Fibroblast of the conjunctiva (primary cell): Measurements from ENCODE around the gene SLC25A28.
"Not testable (repeated sequence)": the region's sequence is repeated elsewhere in the genome, so short reads cannot be mapped to it uniquely, and the experiment has no call there.

Experiments
- DNase-seq: peaks from one replicate; pipeline ENCODE4 v3.0.0-alpha.2; 2010; ENCODE audit warnings: low read depth

The SLC25A28 gene

DNA sequence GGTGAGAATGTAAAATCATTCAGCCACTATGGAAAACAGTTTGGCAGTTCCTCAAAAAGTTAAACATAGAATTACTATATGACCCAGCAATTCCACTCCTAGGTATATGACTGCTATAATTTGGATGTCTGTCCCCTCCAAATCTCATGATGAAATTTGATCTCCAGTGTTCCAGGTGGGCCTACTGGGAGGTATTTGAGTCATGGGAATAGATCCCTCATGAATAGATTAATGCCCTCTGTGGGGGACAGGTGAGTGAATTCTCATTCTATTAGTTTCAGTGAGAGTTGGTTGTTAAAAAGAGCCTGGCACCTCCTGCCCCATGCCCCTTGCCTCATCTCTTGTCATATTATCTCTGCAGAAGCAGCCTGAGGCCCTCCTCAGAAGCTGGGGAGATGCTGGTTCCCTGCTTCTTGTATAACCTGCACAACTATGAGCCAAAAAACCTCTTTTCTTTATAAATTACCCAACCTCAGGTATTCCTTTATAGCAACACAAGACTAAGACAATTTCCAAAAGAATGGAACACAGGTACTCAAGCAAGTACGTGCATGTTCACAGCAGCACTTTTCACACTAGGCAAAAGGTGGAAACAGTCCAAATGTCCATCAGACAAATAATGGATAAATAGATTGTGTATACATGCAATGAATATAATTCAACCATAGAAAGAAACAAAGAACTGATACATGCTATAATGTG is 8.8 kb upstream of the SLC25A28 start:
- no peak for DNase-seq

DNA sequence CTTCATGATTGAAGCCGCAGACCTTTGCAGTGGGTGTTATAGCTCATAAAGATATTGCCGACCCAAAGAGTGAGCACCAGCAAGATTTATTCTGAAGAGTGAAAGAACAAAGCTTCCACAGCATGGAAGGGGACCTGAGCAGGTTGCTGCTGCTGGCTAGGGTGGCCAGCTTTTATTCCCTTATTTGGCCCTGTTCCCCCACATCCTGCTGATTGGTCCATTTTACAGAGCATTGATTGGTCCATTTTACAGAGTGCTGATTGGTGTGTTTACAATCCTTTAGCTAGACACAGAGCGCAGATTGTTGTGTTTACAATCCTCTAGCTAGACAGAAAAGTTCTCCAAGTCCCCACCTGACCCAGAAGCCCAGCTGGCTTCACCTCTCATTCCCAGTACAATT is 4.9 kb upstream of the SLC25A28 start:
- DNase-seq = not testable (repeated sequence)

DNA sequence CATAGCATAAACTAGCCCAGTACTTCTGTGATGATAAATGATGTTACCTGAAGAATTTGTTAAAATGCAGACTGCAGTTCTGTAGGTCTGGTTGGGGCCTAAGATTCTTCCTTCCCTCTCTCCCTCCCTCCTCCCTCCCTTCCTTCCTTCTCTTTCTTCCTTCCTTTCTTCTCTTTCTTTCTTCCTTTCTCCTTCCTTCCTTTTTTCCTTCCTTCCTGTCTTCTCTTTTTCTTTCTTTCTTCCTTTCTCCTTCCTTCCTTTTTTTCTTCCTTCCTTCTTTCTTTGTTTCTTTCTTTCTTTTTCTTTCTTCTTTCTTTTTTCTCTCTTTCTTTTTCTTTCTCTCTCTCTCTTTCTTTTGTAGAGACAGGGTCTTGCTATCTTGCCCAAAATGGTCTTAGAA is 3.7 kb upstream of the SLC25A28 start:
- DNase-seq = no peak

DNA sequence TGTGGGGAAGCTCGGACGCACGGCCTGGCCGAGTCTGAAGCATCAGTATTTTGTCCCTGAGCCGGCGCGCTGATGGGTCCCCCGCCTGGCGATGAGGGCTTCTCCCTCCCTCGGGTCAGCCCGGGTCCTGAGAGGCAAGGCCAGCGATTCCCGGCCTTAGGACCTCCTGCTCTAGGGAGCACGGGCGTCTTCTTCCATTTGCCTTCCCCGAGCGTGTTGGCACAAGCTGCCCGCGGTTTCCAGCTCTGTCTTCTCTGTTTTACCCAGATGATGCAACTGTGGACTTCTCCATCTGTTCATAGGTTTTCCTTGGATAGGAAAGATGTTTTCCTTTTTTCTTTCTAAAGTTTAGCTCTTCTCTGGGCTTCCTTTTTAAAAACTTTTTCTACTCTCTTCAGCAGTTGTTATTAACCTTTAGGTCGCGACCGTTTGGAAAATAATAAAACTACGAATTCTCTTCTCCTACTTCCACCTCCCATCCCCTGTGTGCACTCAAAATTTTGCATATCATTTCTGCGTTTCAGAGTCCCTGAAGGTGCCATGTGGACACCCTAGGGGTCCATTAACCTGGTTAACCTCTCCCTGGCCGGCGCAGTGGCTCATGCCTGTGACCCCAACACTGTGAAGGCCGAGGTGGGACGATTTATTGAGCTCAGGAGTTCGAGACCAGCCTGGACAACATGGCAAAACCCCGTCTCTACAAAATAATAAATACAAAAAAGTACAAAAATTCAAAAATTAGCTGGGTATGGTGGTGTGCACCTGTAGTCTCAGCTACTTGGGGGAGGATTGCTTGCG is 1.4 kb upstream of the SLC25A28 start:
- DNase-seq = peak; percentile 64

DNA sequence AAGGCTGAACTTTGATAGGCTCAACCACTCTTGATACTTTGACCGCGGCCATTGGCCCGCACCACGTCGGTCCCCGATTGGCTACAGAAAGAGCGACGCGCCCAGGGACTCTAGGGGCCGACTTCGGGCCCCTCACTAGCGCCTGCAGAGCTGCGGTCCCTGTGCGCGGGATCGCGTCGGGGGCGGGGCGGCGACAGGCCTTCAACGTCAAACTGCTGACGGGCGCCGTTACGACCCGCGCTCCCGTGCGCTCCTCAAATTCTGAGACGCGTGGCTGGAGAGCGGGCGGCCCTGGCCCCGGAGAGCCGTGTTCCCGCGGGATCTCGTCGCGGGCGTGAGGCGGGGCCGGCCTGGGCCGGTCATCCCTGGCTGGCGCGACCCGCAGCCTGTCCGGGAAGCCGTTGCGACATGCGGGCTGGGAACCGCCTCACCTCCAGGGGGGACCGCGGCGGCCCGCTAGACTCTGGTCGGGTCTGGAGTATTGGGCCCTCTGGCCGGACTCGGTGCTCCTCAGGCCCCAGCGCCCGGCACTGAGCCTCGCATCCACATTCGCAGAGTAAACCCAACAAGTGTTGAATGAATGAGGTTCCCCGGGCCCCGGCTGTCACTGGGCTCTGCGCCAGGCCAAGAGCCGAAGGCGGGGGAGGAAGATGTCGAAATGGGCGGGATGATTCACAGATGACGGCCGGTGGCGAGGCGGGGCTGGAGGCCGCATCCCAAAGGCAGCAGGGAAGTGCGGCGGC is 643 bp upstream of the SLC25A28 start:
- DNase-seq = peak; percentile 92

DNA sequence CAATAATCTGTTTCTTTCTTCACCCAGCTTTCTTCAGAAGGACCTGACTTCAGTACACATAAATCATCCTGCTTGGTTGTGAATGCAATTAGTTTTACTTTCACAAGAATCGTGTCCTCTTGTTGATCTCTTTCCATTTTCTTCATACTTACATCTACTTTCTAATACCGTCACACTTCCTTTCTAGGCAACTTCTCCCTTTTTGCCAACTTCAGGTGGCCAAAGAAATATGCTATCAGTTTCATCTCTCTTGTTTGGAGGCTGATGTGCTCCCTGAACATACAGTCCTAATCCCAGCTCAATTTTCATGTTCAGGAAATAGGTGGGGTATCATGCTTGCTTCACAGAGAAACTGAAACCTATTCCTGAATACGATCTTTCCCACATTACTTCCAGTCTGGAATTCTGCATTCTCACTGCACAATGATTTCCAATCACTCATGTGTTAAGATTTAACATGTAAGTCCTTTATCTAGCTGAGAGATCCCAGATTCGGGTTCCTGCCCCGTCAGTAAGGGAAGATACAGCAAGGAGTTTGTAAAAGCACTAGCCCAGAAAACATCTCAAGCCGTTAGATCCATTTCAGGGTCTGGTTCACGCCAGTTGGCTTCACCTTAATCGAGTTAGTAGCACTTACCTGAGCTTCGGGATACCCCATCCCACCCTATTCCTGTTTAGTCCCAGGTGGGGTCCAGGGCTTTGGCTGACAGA is 994 bp downstream of the SLC25A28 start:
- no peak for DNase-seq

DNA sequence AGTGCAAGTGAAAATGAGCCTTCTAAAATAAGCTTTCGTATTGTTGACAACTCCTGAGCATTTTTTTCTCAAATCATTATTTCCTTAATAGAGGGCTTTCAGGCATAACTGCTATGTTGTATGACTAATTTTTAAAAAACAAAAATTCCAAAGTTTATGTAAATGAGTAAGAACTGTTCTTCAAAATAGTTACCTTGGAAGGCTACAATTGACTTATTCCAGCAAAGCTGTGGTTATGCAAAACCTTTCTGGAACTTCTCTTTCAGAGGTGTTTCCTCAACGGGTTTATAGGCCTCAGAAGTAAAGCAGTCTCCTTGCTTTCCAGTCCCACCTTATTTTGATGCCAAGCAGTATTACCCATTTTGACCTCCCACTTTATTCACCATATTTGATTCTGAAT is 2.5 kb downstream of the SLC25A28 start:
- DNase-seq = no peak

DNA sequence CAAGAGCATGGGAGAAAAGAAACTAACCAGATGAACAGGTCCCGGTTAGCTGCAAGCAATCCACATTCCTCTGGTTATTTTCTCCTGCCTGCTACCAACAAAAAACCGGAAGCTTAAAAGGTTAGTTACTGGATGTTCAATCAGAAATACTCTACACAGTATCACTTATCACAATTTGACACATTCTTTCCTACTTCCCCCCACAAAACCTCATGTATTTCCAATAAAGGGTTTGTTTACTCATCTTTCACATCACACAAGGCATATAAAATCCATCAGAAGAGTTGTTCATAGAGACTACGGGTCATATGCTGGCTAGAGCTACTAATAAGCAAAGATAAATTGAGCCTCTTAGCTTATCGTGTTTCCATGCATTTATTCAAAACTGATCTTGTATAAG is 4.8 kb downstream of the SLC25A28 start:
- no peak for DNase-seq

DNA sequence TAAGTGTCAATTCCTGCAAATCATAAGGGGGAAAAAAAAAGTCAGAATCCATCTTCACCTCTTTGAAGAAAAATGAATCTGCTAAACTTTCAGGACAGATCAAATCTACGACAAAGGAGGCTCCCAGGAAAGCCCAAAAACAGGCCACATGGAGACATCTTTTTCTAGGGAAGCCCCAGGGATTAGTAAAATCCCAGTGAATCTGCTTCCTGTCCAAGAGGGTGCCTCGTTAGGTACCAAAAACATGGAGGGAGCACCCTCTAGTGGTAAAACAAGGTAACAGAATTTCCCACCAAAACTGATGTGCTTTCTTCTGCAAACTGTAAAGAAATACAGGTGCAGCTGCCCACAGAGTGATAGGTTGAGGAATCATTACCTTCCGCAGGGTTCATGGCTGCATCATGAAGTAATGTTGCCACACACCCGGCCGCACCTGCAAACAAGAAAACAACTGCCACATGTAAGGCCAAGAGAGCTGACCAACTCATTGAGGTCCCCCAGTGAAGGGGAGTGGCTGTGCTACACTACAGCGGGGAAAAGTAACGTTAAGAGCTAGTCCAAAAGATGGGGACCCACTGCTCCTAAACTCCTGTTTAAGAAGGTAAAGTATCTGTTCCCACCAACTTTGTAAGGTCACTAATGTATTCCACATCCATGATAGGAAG is 7.9 kb downstream of the SLC25A28 start:
- DNase-seq = peak; percentile 46

DNA sequence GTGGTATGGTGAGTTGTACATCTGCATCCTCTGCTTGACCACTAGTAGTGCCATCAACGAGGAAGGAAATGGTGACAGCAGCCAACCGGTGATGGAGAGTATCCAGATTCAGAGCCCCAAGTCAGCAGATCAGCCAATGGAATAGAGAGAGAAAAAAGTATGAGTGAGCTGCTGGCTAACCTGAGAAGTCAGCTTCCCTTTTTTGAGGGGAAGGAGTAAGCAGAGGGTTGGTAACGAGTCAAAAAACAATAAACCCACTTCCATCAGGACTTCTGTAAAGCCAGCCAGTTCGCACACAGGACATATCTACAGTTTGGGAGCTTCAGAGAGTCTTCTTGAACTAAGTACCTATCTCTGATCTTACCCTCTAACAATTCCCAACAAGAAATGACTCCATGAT is 8.9 kb downstream of the SLC25A28 start:
- no peak for DNase-seq

DNA sequence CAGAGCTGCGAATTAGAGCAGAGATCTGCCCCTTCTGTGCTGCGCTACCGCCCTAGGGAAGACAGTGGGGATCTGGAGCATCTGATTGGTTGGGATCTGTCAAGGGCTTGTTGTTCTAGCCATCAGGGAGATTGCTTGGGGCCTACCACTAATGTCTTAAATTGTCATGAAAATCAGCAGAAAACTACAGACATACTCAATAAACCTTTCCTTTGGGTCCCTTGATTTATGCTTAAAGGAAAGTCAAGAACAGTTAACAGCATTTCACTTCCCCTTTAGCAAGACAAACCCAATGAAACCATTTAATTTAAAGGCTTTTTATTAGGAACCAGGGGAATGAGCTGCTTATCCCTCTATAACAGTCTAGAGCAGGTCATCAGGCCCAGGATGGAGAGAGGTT is 10.0 kb downstream of the SLC25A28 start:
- no peak for DNase-seq

DNA sequence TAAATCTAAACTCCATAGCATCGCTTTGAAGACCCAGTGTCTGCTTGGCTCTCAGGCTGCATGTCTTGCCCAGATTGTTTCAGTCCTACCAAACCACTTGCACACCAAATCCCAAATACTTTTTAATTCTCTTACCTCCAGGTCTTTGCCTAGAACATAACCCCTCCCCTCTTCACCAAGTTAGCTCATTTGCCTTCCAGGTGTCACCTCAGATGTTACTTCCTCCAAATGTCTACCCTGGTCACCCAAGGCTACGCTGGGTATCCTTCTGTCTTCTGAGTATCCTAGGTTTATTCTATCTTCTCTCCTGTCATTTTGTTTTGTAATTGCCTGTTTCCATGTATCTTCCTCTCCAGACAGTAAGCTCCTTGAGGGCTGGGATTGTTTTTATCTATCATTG is 11.1 kb downstream of the SLC25A28 start:
- DNase-seq = no peak

DNA sequence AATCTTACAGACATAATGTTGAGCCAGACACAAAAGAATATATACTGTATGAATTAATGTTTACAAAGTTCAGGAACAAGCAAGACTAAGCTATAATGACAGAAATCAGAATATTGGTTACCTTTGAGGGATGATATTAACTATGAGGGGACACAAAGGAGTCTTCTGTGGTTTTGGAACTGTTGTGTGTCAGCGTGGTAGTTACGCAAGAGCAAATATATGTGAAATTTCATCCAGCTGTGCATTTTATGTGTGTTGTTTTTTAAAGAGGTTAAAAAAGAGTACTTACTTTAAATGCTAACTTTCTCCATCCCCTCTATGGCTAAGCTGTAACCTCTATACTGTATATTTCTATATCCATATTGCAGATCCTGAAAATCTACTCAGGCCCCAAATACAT is 14.9 kb downstream of the SLC25A28 start:
- DNase-seq = no peak

DNA sequence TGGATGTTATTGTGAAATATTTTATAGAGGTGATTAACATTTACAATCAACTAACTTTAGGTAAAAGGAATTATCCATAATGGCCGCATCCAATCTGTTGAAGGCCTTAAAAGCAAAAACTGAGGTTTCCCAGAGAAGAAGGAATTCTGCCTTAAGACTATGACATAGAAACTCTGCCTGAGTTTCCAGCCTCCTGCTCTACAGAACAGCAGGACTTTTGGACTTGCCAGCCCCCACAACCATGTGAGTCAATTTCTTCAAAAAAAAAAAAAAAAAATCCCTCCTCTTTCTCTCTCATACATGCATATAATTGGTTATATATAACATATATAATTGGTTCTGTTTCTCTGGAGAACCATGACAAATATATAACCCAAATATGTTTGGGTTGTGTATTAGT is 15.4 kb downstream of the SLC25A28 start:
- DNase-seq = no peak

DNA sequence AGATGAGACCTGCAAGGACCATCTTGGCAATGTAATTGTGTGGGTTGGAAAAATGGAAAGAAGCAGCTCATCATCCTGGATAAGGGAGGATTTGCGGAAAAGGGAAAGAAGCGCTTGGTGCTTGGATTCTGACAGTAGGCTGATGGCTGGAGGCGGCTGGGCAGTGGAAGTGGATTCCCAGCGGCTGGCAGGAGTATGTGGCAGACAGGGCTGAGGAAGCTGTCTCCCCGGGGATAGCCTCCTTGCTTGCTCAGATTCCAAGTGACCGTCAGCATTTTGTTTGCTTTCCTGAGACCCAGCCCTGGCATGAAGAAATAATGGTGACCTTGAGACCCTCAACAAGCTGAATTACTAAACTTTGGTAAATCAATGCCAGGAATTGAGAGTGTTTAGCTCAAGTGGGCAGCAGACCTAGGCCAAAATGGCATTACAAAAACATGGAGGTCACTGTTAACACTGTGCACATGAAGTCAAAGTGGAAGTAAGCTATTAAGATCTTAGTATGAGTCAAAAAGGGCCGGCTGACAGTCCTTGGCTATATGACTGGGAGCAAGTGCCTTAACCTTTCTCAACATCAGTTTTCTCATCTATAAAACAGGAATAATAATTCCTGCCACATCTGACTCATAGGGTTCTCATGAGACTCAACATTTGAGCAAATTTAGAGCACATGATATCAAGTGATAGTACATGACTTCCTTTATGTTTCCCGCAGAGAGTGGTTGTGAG is 21.3 kb downstream of the SLC25A28 start:
- no peak for DNase-seq

DNA sequence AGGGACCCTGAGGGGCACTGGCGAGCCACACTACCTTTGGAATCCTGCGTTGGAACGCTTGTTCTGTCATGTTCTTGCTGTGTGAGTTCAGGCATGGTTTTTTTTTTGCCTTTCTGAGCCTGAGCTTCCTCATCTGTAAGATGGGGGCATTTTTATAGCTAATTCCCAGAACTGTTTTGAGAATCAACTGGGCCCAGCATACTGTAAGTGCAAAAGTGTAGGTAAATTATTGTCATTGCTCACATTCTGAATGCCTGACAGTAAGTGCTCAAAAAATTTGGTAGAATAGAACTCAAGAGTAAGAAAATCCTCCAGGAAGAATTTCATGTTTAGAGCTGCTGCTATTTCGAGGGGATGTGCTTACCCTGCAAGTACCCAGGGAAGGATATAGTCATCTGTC is 22.2 kb downstream of the SLC25A28 start:
- no peak for DNase-seq

DNA sequence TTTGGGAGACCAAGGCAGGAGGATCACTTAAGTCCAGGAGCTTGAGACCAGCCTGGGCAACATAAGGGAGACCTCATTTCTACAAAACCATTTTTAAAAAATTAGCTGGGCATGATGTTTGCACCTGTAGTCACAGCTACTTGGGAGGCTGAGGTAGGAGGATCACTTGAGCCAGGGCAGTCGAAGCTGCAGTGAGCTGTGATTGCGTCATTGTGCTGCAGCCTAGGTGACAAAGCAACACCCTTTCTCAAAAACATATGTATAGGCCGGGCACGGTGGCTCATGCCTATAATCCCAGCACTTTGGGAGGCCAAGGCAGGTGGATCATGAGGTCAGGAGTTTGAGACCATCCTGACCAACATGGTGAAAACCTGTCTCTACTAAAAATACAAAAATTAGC is 23.5 kb downstream of the SLC25A28 start:
- DNase-seq = not testable (repeated sequence)

DNA sequence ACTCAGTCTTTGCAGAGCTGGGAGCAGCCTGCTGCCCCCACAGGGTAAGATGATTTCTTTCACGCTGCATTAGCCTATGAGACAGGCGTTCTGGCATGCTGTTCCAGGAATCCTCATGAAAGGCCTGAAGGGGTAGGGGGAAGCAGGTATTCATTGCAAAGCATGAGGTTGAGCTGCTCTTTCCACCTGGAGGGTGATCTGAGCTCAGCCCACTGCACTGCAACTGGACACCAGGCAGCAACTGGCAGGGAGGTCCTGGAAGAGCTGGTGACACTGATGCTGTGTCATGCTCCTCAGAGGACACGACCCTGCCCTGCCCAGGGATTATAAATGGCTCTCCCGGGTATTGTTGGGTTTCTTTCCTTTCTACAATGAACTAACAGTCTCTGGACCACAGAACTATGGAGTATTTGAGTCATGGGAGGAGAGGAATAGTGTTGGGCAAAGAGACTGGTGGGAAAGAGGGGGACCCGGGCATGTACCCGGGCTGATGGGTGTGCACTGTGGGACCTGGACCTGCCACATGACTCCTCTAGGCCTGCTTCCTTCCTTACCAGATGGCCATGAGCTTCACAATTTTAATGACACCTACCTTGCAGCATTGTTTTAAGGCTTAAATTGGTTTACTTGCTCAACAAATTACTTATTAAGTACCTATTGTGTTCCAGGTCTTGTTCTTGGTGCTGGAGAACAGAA is 24.3 kb downstream of the SLC25A28 start:
- DNase-seq = no peak

DNA sequence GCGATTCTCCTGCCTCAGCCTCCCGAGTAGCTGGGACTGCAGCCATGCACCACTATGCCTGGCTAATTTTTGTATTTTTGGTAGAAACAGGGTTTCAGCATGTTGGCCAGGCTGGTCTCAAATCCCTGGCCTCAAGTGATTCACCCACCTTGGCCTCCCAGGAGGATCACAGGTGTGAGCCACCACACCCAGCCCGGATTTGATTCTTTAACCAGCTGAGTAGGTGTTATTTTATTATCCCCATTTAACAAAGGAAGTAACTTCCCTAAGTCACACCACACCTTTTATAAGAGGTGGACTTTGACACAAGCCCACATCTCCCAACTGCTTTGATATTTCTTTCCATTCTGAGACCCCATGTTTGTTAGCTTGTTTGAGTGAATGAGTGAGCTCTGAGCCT is 25.0 kb downstream of the SLC25A28 start:
- no peak for DNase-seq

DNA sequence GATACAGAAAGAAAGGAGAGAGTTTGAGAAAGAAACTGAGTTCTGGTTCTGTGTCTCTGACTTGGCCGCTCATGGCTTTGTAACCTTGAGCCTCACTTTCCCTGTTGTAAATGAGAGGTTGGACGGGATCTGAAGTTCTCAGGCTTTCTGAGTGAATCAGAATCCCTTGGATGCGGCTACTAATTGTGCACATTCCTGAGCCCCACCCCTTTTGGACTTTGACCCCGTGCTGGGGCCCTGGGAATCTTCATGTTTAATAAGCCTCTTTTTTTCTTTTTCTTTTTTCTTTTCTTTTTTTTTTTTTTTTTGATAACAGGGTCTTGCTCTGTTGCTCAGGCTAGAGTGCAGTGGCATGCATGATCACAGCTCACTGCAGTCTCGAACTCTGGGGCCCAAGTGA is 26.9 kb downstream of the SLC25A28 start:
- DNase-seq = no peak

DNA sequence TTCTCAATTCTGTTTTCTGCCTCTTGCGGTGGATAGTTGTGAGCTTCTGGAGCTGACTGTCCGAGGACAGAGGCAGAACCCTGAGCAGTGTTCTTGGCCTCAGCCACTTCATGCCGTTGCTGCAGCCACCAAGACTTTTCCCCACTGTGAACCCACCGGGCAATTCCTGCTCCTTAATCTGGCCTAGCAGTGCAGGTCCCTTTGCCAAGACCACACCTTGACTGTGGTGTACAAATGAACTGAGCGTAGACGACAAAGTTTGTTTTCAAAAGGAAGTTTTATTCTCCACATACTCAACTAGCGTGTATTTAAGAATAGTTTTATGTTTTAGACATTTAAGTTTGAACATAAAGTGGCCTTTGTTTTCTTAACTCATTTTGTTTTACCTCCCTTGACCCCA is 29.4 kb downstream of the SLC25A28 start:
- DNase-seq = no peak
